HG03108 (cell line): Measurements from ENCODE around the gene LY6G6D.
A peak's percentile ranks its signal among the peaks of the same experiment; 100 is the strongest.

Experiments used
- ATAC-seq: cut with Tn5 transposase; IDR thresholded peaks from one replicate; pipeline ENCODE4 v1.9.1; 2021; ENCODE audit warnings: moderate library complexity; ENCODE audit not compliant: unreplicated experiment

The LY6G6D gene

GRCh38 chr6:31733734-31734133 is 18.6 kb downstream of the LY6G6D start:
- no peak for ATAC-seq

GRCh38 chr6:31734247-31734820 is 19.2 kb downstream of the LY6G6D start:
- no peak for ATAC-seq

GRCh38 chr6:31734821-31735406 is 19.8 kb downstream of the LY6G6D start:
- no peak for ATAC-seq

- peak; percentile 18 for ATAC-seq
Observed at GRCh38 chr6:31736021-31736767, 21.0 kb downstream of the LY6G6D start, which contains the start of gene CLIC1. Gene CLIC1, minus strand, starts transcription at chr6:31736530. Its CDS starts 230 bp downstream, at chr6:31736300.

GRCh38 chr6:31736768-31737314 is 21.7 kb downstream of the LY6G6D start:
- no peak for ATAC-seq

GRCh38 chr6:31737315-31737990 is 22.3 kb downstream of the LY6G6D start:
- no peak for ATAC-seq

- ATAC-seq = no peak
Observed at GRCh38 chr6:31737991-31738979, 23.1 kb downstream of the LY6G6D start.

- ATAC-seq = peak; percentile 57
Observed at GRCh38 chr6:31739639-31740396, 24.7 kb downstream of the LY6G6D start, which contains the start of gene MSH5. Gene MSH5, plus strand, starts transcription at chr6:31740005. Its CDS starts 462 bp downstream, at chr6:31740467.

- no peak for ATAC-seq
Observed at GRCh38 chr6:31740397-31741223, 25.5 kb downstream of the LY6G6D start.

- no peak for ATAC-seq
Observed at GRCh38 chr6:31741815-31742214, 26.7 kb downstream of the LY6G6D start.

- no peak for ATAC-seq
Observed at GRCh38 chr6:31742894-31743293, 27.7 kb downstream of the LY6G6D start.

GRCh38 chr6:31744422-31744821 is 29.3 kb downstream of the LY6G6D start:
- ATAC-seq = no peak

GRCh38 chr6:31749301-31750036 is 34.3 kb downstream of the LY6G6D start:
- ATAC-seq = no peak

- no peak for ATAC-seq
Observed at GRCh38 chr6:31750411-31751022, 35.4 kb downstream of the LY6G6D start.

- ATAC-seq = no peak
Observed at GRCh38 chr6:31752739-31753319, 37.7 kb downstream of the LY6G6D start.

GRCh38 chr6:31758281-31758680 is 43.1 kb downstream of the LY6G6D start:
- no peak for ATAC-seq

- no peak for ATAC-seq
Observed at GRCh38 chr6:31760790-31761189, 45.6 kb downstream of the LY6G6D start.
